T-cell (primary cell): ENCODE results near the gene ADRA2A. TPM values are rescaled to one million over a fixed set of nuclear protein-coding genes. Genes with fewer than 3 reads are reported as not detected.
A peak's percentile ranks its signal among the peaks of the same experiment; 100 is the strongest.

Source experiments
- ATAC-seq, 4 experiments: fragments of 200-7000 bp in 3 of 4; fragments of 150-1000 bp in 1 of 4; cut with Tn5 transposase; replicated peaks in 1 of 4; 1 replicate in 3 of 4; 2 replicates in 1 of 4; pipeline ENCODE4 v1.10.0; 2021; ENCODE audit warnings: moderate library complexity in 3 of 4, mild to moderate bottlenecking in 2 of 4, moderate number of reproducible peaks in 1 of 4
- CTCF ChIA-PET, 2 donors: fragments of 300-600 bp; sonication (Branson Sonifier 250); formaldehyde crosslinking; loops; one replicate each; lab custom pipeline; 2022; ENCODE audit warnings: antibody characterized with exemption in 2 of 2; lab: Charles Lee
- POLR2A ChIA-PET, 2 donors: fragments of 300-600 bp; sonication (Branson Sonifier 250); formaldehyde crosslinking; loops; one replicate each; lab custom pipeline; 2022; ENCODE audit warnings: antibody characterized with exemption in 2 of 2; lab: Charles Lee
- DNase-seq, 35 experiments: peaks; one replicate each; pipeline versions ENCODE4 v3.0.0 to v3.0.0-alpha.2; 2013 to 2023
- H3K27ac ChIP-seq: one replicate; pipeline ENCODE4 v1.5.1; 2013; ENCODE audit warnings: low read length
- H3K27me3 ChIP-seq, 2 experiments: replicated peaks in 1 of 2; 1 replicate in 1 of 2; 2 replicates in 1 of 2; pipeline versions ENCODE4 v1.6.1 to v1.7.0; 2013; ENCODE audit warnings: low read length in 1 of 2, mixed read lengths in 1 of 2; ENCODE audit not compliant: control insufficient read depth in 2 of 2, insufficient read depth in 2 of 2; ENCODE audit errors: extremely low read depth in 1 of 2
- H3K36me3 ChIP-seq, 2 donors: 1 replicate in 1 of 2; 2 replicates in 1 of 2; pipeline versions ENCODE4 v1.6.1 to v1.7.0; 2013; ENCODE audit warnings: low read length in 1 of 2; ENCODE audit not compliant: control insufficient read depth in 2 of 2, insufficient read depth in 1 of 2; ENCODE audit errors: extremely low read depth in 1 of 2
- H3K4me1 ChIP-seq, 2 experiments: 1 replicate in 1 of 2; 2 replicates in 1 of 2; pipeline versions ENCODE4 v1.6.1 to v1.7.0; 2013; ENCODE audit warnings: low read length in 2 of 2, mixed read lengths in 1 of 2; ENCODE audit not compliant: insufficient read depth in 2 of 2, control insufficient read depth in 1 of 2; ENCODE audit errors: extremely low read depth in 1 of 2
- H3K4me3 ChIP-seq, 2 donors: 1 replicate in 1 of 2; 2 replicates in 1 of 2; pipeline versions ENCODE4 v1.5.1 to v1.7.0; 2013; ENCODE audit warnings: mild to moderate bottlenecking in 2 of 2, low read length in 1 of 2, moderate library complexity in 1 of 2; ENCODE audit not compliant: control insufficient read depth in 1 of 2; ENCODE audit errors: extremely low read depth in 1 of 2
- H3K9me3 ChIP-seq: 2 replicates; pipeline ENCODE4 v1.7.0; 2013
- H3K27ac Mint-ChIP-seq, 2 donors: one replicate each; pipeline ENCODE4 v1.8.0; 2020 to 2021; ENCODE audit warnings: mild to moderate bottlenecking in 2 of 2, mixed read lengths in 2 of 2
- H3K27me3 Mint-ChIP-seq, 2 donors: one replicate each; pipeline ENCODE4 v1.8.0; 2021 to 2022; ENCODE audit warnings: mixed read lengths in 2 of 2
- H3K36me3 Mint-ChIP-seq: one replicate; pipeline ENCODE4 v1.8.0; 2021; ENCODE audit warnings: mixed read lengths
- H3K4me1 Mint-ChIP-seq, 3 donors: one replicate each; pipeline ENCODE4 v1.8.0; 2020 to 2022; ENCODE audit warnings: mixed read lengths in 3 of 3, mild to moderate bottlenecking in 1 of 3
- H3K4me3 Mint-ChIP-seq, 3 donors: one replicate each; pipeline ENCODE4 v1.8.0; 2020 to 2022; ENCODE audit warnings: mild to moderate bottlenecking in 3 of 3, mixed read lengths in 3 of 3, moderate library complexity in 3 of 3
- H3K9me3 Mint-ChIP-seq, 3 donors: one replicate each; pipeline ENCODE4 v1.8.0; 2020 to 2022; ENCODE audit warnings: mixed read lengths in 3 of 3
- WGBS: methylation state at CpG from one replicate; pipeline ENCODE4 v1.1.5; 2013; ENCODE audit warnings: missing lambda C conversion rate; ENCODE audit not compliant: insufficient coverage; 5-methylcytosine and 5-hydroxymethylcytosine counted together
- total RNA-seq, 35 experiments: library from RNA in 6 of 35; stranded (reverse) in 6 of 35; fragments of 120-200 nt in 1 of 35; gene quantifications; one replicate each; pipeline versions ENCODE4 v1.2.1 to v1.2.4 and lab custom pipeline; 2013 to 2026

The ADRA2A gene
- under 1 TPM; 0.09 to 0.26 (median 0.12) TPM for total RNA-seq
- total RNA-seq (2013), result not detected
- 0 to 0.70 (median 0.09) reads per million in 29 experiments for total RNA-seq (lab: John Stamatoyannopoulos, UW)

DNA sequence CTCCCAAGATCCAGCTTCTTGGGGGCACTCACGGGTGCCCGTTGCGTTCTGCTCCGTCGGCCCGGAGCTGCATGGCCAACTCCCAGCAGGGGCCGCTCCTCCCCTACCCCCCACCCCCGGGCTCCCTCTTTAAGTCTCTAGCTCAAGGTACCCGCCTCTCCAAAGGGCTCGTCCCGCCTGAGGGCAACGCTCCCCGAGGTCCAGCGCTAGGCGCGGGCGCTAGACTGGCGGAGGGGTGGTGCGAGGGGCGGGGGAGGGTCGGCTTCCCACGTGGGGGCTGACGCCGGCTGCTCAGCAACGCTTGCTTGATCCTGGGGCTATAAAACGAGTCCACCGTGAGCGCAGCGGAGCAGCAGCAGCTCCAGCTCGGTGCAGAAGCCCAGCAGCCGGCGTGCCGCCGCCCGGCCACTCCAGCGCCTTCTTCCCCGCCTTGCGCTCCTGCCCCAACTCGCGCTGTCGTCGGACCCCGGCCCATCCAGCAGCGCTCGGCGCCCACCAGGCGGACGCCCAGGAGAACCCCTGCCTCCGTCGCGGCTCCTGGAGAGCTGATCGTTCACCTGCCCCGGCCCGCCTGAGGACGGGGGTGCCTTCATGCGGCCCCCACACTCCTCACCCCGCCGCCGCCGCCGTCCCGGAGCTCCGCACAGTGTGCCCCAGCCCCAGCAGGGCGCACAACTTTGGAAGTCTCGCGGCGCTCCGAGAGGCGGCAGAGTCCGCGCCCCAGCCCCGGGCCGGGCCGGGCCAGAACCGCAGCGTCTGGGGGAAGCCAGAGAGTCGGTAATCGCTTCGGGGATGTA lies at the start of gene ADRA2A:
TSS of gene ADRA2A (plus strand) at position 348 of the 797 bp plus-strand sequence. CDS start 968 bp downstream, outside the sequence.
- Mint-ChIP-seq H3K27me3 (peaks cover 52 to 74% of the 10 kb centered on the region in 2 donors), H3K4me1 (peaks cover 0 to 24% (median 20%) of the 10 kb centered on the region in 3 donors), H3K27ac (no peak within 1 kb of the TSS), H3K9me3 (no peaks in the 10 kb centered on the region), H3K4me3 (peak within 1 kb of the TSS; percentile 64 to 75 (median 66)), H3K36me3 (no peaks in the 10 kb centered on the region)
- ChIA-PET POLR2A (no interaction called here), CTCF (interaction anchor here (0.6 to 1.2 kb wide), 3 partner anchors 9 to 1299 kb away, joined by 3 to 5 read pairs (median 3); no protein-coding TSS in a partner anchor)
- peaks cover 10 to 48% of the 10 kb centered on the region in 2 experiments for H3K27me3 ChIP-seq
- no peak within 1 kb of the TSS for H3K27ac ChIP-seq
- DNase-seq (peak in 5 of 35 experiments; percentile 10 to 17 (median 13)), ATAC-seq (peak; percentile 22 to 53 (median 42))
- no peaks in the 10 kb centered on the region for H3K9me3 ChIP-seq
- 2% methylated on average over 73 of the region's 79 CpGs for WGBS
- H3K4me1 ChIP-seq, result peaks cover 0 to 28% of the 10 kb centered on the region in 2 experiments
- H3K4me3 ChIP-seq, result peak within 1 kb of the TSS; percentile 35 to 72
- no peaks in the 10 kb centered on the region for H3K36me3 ChIP-seq

DNA sequence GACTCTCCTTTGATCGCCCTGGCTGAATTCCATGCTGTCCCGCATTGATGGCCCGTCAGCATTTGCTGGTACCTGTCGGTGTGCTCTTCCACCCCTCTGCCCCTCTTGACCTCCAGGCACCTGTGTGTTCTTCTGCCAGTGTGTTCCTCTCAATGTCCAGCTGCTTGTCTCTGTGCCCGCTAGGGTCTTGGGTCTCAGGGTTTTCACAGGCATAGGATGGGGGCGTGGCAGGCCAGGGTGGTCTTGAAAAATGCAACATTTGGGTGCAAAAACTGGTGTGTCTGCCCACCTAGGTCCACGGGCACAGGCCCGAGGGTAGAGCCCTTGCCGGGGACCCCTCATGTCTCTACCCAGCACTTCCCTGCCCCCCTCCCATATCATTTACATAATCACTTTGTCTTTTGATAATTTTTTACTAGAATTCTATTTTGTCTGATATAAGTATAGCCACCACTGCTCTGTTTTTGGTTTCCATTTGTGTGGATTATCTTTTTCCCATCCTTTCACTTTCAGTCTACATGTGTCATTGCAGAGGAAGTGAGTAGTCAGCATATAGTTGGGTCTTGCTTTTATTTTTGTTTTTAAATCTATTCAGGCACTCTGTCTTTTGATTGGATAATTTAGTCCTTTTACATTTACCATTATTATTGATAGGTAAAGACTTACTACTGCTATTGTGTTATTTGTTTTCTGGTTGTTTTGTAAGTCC lies 46.6 kb upstream of the ADRA2A start:
- Mint-ChIP-seq H3K4me3 (no peak overlapping the region), H3K27me3 (no peaks in the 10 kb centered on the region), H3K36me3 (peaks cover 35% of the 10 kb centered on the region), H3K27ac (peak overlapping the region in 1 of 2 donors; percentile 41), H3K9me3 (peaks cover 3 to 58% (median 31%) of the 10 kb centered on the region in 3 donors), H3K4me1 (peaks cover 0 to 4% (median 0%) of the 10 kb centered on the region in 3 donors)
- CTCF ChIA-PET, result no interaction called here
- Histone ChIP-seq H3K27ac (no peak overlapping the region), H3K27me3 (no peaks in the 10 kb centered on the region), H3K9me3 (peaks cover 3% of the 10 kb centered on the region), H3K36me3 (no peaks in the 10 kb centered on the region), H3K4me1 (no peaks in the 10 kb centered on the region), H3K4me3 (no peak overlapping the region)
- POLR2A ChIA-PET, result no interaction called here
- no peak for DNase-seq
- ATAC-seq, result no peak
- WGBS, result 100% methylated on average over 4 of the region's 9 CpGs

DNA sequence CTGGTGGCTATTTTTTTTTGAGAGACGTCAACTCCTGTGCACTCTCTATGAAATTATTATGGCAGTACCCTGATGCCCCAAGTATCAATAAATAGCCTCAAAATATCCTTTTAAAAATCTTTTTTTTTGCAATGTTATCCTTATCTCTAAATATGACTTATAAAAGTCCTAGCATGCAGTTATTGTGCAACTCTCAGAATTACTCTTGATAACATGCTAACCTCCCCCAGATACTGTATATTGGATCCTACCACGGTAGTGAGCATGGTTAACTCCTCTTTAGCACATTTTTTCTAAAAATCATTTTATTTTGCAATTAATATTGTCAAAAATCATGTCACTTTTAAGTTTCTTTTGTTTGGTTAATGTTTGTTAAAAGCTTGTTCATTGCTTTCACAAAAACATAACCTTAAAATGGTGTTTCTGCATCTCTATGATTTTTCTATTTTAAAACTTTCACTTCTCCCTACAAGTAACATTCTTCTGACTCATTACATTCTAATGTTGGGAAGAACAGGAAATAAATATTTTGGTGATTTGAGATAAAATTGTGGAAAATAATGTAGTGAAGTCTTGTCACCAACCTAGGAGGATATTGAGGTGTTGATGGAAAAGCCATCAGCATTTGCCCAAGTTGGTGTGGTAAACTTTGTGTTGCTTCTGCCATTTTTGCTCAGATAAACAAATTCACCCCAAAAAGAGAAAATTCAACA lies 42.1 kb upstream of the ADRA2A start:
- Histone ChIP-seq H3K27me3 (no peaks in the 10 kb centered on the region), H3K9me3 (no peaks in the 10 kb centered on the region), H3K4me1 (no peaks in the 10 kb centered on the region), H3K27ac (no peak overlapping the region), H3K36me3 (no peaks in the 10 kb centered on the region), H3K4me3 (no peak overlapping the region)
- POLR2A ChIA-PET, result no interaction called here
- no peak for DNase-seq
- Mint-ChIP-seq H3K27ac (no peak overlapping the region), H3K36me3 (peaks cover 22% of the 10 kb centered on the region), H3K27me3 (peaks cover 0 to 3% of the 10 kb centered on the region in 2 donors), H3K4me3 (no peak overlapping the region), H3K9me3 (peaks cover 6 to 32% (median 28%) of the 10 kb centered on the region in 3 donors), H3K4me1 (peaks cover 0 to 4% (median 0%) of the 10 kb centered on the region in 3 donors)
- ATAC-seq, result no peak
- CTCF ChIA-PET, result interaction anchor here in 1 of 2 donors (0.6 kb wide), 1 partner anchor 41 kb away, joined by 3 read pairs; no protein-coding TSS in a partner anchor
- WGBS, result no CpG with 5 or more reads among the region's 2 CpGs

DNA sequence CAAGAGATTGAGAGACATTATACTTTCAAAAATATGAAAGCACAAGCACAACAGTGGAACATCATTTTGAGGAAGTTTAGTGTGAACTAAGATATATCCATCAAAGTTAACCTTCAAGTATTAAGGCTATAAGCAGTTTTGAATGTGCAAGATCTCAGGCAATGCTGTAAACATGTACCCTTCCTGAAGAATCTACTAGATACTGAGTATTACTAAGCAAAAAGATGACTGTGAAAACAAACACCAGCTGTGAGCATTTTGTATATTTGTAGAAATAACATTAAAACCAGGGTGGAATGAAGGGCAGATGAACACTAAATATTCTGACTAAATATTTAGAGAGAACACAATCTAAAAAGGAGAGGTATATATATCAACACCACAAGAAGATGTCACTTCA lies 41.3 kb upstream of the ADRA2A start:
- no peaks in the 10 kb centered on the region for H3K27me3 ChIP-seq
- peaks cover 0 to 2% (median 0%) of the 10 kb centered on the region in 3 donors for H3K4me1 Mint-ChIP-seq
- peaks cover 9 to 35% (median 31%) of the 10 kb centered on the region in 3 donors for H3K9me3 Mint-ChIP-seq
- H3K4me3 ChIP-seq, result no peak overlapping the region
- H3K9me3 ChIP-seq, result no peaks in the 10 kb centered on the region
- H3K36me3 Mint-ChIP-seq, result peaks cover 24% of the 10 kb centered on the region
- no peaks in the 10 kb centered on the region for H3K36me3 ChIP-seq
- no peak overlapping the region for H3K27ac Mint-ChIP-seq
- no peaks in the 10 kb centered on the region for H3K4me1 ChIP-seq
- peaks cover 0 to 6% of the 10 kb centered on the region in 2 donors for H3K27me3 Mint-ChIP-seq
- H3K27ac ChIP-seq, result no peak overlapping the region
- DNase-seq (no peak), ATAC-seq (no peak)
- ChIA-PET POLR2A (no interaction called here), CTCF (no interaction called here)
- no peak overlapping the region for H3K4me3 Mint-ChIP-seq

DNA sequence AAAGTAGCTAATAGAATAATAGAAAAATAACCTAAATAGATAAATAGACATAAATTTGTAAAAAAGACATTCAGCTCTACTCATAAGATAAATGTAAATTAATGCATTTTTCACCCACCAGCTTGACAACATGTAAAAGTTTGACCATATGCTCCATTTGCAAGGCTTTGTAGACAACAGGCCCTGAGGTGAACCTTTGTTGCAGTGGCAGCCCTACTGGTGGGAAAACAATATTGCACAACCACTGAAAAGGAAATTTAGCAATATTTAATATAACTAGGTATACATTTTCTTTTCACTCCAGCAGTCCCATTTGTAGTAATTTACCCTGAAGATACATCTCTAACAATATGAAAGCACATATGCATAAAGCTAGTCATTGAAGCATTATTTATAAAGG lies 39.0 kb upstream of the ADRA2A start:
- no peaks in the 10 kb centered on the region for H3K36me3 ChIP-seq
- Mint-ChIP-seq H3K4me1 (no peaks in the 10 kb centered on the region), H3K36me3 (peaks cover 17% of the 10 kb centered on the region), H3K4me3 (no peak overlapping the region), H3K27ac (no peak overlapping the region), H3K27me3 (peaks cover 4 to 14% of the 10 kb centered on the region in 2 donors), H3K9me3 (peaks cover 16 to 41% (median 31%) of the 10 kb centered on the region in 3 donors)
- CTCF ChIA-PET, result interaction anchor here in 1 of 2 donors (0.7 kb wide), 1 partner anchor 27 kb away, joined by 3 read pairs; no protein-coding TSS in a partner anchor
- H3K9me3 ChIP-seq, result peaks cover 3% of the 10 kb centered on the region
- no peaks in the 10 kb centered on the region for H3K4me1 ChIP-seq
- H3K27me3 ChIP-seq, result no peaks in the 10 kb centered on the region
- DNase-seq (no peak), ATAC-seq (no peak)
- POLR2A ChIA-PET, result no interaction called here
- no peak overlapping the region for H3K4me3 ChIP-seq
- no peak overlapping the region for H3K27ac ChIP-seq

DNA sequence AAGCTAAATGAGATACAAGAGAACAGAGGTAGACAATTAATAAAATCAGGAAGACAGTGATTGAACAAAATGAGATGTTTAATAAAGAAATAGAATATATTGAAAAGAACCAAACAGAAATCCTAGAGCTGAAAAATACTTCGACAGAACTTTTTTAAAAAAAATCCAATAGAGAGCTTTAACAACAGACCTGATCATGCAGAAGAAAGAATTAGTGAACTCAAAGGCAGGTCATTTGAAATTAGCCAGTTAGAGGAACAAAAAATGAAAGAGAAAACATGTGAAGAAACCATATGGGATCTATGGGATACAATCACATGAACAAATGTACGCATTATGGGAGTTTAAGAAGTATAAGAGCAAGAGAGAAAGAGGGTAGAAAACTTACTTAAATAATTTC lies 37.3 kb upstream of the ADRA2A start:
- WGBS, result no CpG with 5 or more reads among the region's 2 CpGs
- Mint-ChIP-seq H3K36me3 (peaks cover 6% of the 10 kb centered on the region), H3K4me1 (no peaks in the 10 kb centered on the region), H3K4me3 (no peak overlapping the region), H3K27ac (no peak overlapping the region), H3K9me3 (peaks cover 17 to 31% (median 21%) of the 10 kb centered on the region in 3 donors), H3K27me3 (peaks cover 4 to 14% of the 10 kb centered on the region in 2 donors)
- Histone ChIP-seq H3K27me3 (no peaks in the 10 kb centered on the region), H3K4me1 (no peaks in the 10 kb centered on the region), H3K9me3 (peaks cover 3% of the 10 kb centered on the region), H3K36me3 (no peaks in the 10 kb centered on the region), H3K4me3 (no peak overlapping the region), H3K27ac (no peak overlapping the region)
- ATAC-seq, result no peak
- POLR2A ChIA-PET, result interaction anchor here in 1 of 2 donors (0.7 kb wide), 1 partner anchor 60 kb away, joined by 5 read pairs; no protein-coding TSS in a partner anchor
- no peak for DNase-seq
- CTCF ChIA-PET, result no interaction called here
